ENCODE data around the gene SYDE1. TPM values are rescaled to one million over a fixed set of nuclear protein-coding genes. Genes with fewer than 3 reads are reported as not detected.

SYDE1 gene
- total RNA-seq, 2 donors from 2014 or later, result 3.6 to 7.5 TPM

- ATAC-seq, result no peak
- intact Hi-C loops (cut with DNase I, micrococcal nuclease), result no loop called here
- no peak for DNase-seq
These were observed 13.2 kb downstream of the SYDE1 start for GRCh38 chr19:15120135-15121026.

- DNase-seq (no peak), ATAC-seq (no peak)
- intact Hi-C loops (cut with DNase I, micrococcal nuclease), result no loop called here
These were observed 15.3 kb downstream of the SYDE1 start for GRCh38 chr19:15122331-15123030.

- DNase-seq (no peak), ATAC-seq (no peak)
- intact Hi-C loops (cut with DNase I, micrococcal nuclease), result no loop called here
These were observed 16.1 kb downstream of the SYDE1 start for GRCh38 chr19:15123031-15123890.

DNA sequence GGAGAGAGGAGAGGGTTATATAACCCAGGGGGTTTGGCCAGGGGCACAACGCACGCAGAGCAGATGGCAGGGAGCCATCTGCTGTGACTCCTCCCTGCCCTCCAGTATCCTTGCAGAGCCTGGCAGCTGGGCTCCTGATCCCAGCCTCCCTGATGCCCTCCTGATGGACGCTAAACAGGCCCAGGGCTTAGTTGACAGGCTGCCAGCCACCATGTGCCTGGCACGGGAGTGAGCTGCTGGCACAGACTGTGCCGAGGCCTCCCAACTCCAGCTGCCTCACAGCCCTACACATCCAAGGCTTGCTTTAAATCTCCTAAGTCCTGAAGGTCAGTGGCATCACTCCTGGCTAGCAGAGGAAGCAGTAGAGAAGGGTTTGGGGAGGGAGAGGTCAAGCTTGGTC is 16.7 kb downstream of the SYDE1 start:
- DNase-seq, result peak; percentile 59 to 84
- intact Hi-C loops (cut with DNase I, micrococcal nuclease), result no loop called here
- peak; percentile 9 for ATAC-seq

DNA sequence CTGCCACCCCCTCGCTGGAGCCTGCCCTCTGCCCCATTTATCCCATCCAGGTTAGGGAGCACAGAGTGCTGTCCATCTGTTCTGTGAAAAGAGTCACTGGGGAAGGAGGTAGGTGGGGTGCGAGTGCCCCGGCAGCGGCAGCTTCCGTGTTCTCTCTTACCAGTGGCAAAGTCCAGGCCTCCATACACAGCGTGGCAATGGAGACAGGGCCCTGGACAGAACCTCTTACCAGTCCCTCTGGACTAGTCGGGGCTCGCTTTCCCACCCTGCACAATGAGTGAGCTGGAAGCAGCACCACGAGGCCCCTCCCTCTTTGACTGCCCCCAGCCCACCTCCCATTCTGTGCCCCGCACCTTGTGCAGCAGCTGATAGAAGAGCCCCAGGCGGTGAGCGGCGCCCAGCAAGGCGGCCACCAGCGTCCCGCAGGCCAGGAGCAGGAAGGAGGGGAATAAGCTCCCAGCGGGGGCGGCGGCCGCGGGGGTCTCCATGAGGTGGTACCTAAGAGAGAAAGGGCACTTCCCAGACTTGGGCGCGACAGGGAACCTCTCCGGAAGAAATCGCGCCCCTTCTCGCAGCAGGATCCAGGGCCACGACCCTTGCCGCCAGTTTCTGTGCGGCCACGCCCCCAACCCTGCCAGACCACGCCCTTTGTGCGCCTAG is 17.5 kb downstream of the SYDE1 start:
- intact Hi-C loops (cut with DNase I, micrococcal nuclease), result no loop called here
- ATAC-seq, result peak; percentile 76

GRCh38 chr19:15125232-15126067 is 18.2 kb downstream of the SYDE1 start:
- intact Hi-C loops (cut with DNase I, micrococcal nuclease), result no loop called here
- DNase-seq (peak; percentile 98 to 99), ATAC-seq (peak; percentile 83)

More for the DNA sequence above, 17.5 kb downstream of the SYDE1 start:
- peak; percentile 73 to 93 for DNase-seq

GRCh38 chr19:15126131-15126910 is 19.1 kb downstream of the SYDE1 start:
- DNase-seq, result no peak
- intact Hi-C loops (cut with DNase I, micrococcal nuclease), result no loop called here
- ATAC-seq, result no peak

DNA sequence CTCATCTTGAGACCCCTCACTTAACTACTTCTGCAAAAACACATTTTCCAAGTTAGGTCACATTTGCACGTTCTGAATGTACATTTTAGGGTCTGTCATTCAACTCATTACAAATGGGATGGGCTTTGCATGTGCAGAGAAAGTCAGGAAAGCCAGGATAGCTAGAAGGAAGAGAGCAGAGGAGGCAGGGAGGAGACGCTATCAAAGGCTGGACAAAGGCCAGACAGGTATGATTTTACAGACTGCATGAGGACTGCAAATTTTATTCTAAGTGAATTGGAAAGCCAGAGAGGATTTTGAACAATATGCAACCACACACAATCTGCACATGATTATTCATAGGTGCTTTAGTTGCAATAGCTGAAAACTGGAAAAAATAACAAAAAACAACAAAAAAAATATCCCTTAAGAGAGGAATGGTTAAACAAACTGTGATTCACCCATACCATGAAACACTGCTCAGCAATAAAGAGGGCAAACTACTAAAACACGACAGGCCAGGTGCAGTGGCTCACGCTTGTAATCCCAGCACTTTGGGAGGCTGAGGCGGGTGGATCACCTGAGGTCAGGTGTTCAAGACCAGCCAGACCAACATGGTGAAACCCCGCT is 21.1 kb downstream of the SYDE1 start:
- intact Hi-C loops (cut with DNase I, micrococcal nuclease), result no loop called here
- ATAC-seq (no peak), DNase-seq (no peak)

DNA sequence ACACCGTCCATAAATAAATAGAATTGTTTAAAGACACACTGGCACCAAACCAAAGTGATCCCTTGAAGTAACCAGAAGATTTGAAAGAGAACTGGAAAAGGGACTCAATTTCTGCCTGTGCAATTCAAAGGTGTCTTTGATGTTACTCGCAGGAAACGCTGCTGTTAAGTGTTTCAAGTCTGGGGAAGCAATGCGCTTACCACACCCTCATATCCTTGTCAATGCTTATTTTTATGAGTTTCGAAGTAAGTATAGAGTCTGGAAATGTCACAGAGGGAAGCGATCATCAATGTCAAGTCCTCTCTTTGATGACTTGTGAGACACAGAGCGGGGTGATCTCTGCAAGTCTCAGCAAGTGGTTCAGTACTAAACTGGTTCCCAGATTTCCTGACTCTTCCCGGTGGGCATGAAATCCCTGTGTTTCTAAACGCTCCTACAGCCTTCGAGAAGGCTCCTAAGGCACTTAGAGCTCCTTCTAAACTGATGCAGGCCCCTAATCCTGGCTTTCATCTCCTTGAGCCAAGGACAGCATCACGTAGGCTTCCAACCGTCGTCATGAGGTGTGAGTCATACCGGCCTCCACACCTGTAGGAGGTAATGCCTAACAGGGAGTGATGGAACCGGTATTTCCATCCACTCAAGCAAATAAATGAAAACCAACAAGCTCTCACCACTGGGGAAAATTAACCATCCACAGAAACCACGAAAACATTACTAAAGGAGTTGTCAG is 22.8 kb downstream of the SYDE1 start:
- no peak for ATAC-seq
- no peak for DNase-seq
- intact Hi-C loops (cut with DNase I, micrococcal nuclease), result no loop called here

DNA sequence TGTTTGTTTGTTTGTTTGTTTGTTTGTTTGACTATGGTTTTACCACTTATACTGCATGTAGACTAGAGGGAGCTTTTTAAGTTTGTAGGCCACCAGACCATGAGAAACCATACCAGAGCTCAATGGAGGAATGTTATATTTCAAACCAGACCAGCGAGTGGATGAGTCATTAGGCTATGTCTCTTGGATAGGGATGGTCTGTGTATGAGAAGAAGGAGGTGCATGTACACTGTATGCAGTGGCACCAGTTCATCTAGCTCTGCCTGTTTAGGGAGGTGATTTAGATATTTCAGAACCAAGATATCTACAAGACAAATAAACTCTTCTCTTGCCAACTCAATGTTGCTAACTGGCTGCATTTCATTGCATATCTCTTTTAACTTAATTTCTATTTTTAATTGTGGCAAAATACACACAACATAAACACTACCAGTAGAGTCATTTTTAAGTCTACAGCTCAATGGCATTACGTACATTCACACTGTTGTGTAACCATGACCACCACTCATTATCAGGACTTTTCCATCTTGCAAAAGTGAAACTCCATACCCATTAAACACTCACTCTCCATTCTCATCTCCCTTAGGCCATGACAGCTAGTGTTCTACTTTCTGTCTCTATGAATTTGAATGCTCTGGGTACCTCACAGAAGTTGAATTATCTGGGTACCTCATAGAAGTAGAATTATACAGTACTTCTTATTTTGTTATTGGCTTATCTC is 29.2 kb downstream of the SYDE1 start:
- no peak for DNase-seq
- ATAC-seq, result no peak
- intact Hi-C loops (cut with DNase I, micrococcal nuclease), result no loop called here

GRCh38 chr19:15137777-15138176 is 30.6 kb downstream of the SYDE1 start:
- DNase-seq (no peak), ATAC-seq (no peak)
- intact Hi-C loops (cut with DNase I, micrococcal nuclease), result no loop called here

DNA sequence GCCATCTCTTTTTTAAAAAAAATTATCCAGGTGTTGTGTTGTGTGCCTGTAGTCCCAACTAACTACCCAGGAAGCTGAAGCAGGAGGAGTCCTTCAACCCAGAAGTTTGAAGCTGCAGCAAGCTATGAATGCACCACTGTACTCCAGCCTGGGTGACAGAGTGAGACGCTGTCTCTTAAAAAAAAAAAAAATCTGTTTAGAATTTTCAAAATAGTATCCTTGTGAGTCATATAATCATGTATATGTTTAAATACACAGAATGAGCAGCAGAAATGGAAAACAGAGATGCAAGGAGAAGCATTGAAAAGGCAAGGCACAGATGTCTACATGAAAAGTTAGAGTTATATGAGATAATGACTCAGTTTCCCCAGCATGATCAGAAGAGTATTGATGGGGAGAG is 31.2 kb downstream of the SYDE1 start:
- intact Hi-C loops (cut with DNase I, micrococcal nuclease), result no loop called here
- DNase-seq, result no peak
- no peak for ATAC-seq

- no peak for DNase-seq
- intact Hi-C loops (cut with DNase I, micrococcal nuclease), result no loop called here
- no peak for ATAC-seq
These were observed 33.9 kb downstream of the SYDE1 start for GRCh38 chr19:15141143-15141542.

- DNase-seq (no peak), ATAC-seq (no peak)
- intact Hi-C loops (cut with DNase I, micrococcal nuclease), result no loop called here
These were observed 35.1 kb downstream of the SYDE1 start for GRCh38 chr19:15142313-15142712.

DNA sequence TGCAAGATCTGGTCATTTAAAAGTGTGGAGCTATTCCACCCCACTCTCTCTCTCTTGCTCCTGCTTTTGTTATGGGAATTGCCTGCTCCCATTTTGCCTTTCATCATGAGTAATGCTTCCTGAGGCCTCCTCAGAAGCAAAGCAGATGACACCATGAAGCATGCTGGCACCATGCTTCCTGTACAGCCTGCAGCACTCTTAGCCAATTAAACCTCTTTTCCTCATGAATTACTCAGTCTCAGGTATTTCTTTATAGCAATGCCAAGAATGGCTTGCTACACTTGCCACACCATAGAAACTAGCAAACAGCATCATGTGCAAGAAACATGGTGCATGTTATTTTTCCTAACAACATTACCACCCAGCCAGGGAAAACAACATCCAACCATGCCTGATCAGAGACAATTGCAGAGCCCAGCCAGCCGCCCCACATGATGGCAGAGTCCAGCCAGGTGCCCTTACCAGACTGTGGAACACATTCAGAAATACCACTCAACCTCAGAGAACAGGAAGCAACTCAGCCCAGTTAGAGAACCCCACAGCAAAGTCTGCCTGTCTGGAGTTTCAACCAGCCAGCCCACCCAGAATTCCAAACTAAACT is 36.9 kb downstream of the SYDE1 start:
- ATAC-seq (no peak), DNase-seq (no peak)
- intact Hi-C loops (cut with DNase I, micrococcal nuclease), result no loop called here

Data from left colon (tissue), 2 donors.